Stimulated activated naive CD4-positive, alpha-beta T cell (primary cell): ENCODE results near the gene TMEM60.
"Not testable (repeated sequence)": the region's sequence is repeated elsewhere in the genome, so short reads cannot be mapped to it uniquely, and the experiment has no call there.

Experiments
- DNase-seq, 6 experiments: peaks; one replicate each; lab custom pipeline; 2025; lab: John Stamatoyannopoulos, UW

TMEM60 gene

GRCh38 chr7:77811516-77812289 is 13.5 kb upstream of the TMEM60 start:
- DNase-seq: no peak

- DNase-seq: no peak
Measured at GRCh38 chr7:77808517-77808916, 10.3 kb upstream of the TMEM60 start.

GRCh38 chr7:77806425-77806824 is 8.2 kb upstream of the TMEM60 start:
- DNase-seq: no peak

GRCh38 chr7:77802557-77803405 is 4.5 kb upstream of the TMEM60 start:
- DNase-seq: peak in 1 of 6 experiments; percentile 4

- DNase-seq: no peak
Measured at GRCh38 chr7:77800730-77801129, 2.5 kb upstream of the TMEM60 start.

GRCh38 chr7:77800158-77800557 is 1.9 kb upstream of the TMEM60 start:
- DNase-seq: no peak

GRCh38 chr7:77799078-77799964 is 1.1 kb upstream of the TMEM60 start:
- DNase-seq: peak in 4 of 6 experiments; percentile 18 to 44 (median 26)

GRCh38 chr7:77797734-77798393 is 370 bp downstream of the TMEM60 start:
- DNase-seq: peak in 1 of 6 experiments; percentile 19

- no peak for DNase-seq
Measured at GRCh38 chr7:77796960-77797359, 1.3 kb downstream of the TMEM60 start.

- no peak for DNase-seq
Measured at GRCh38 chr7:77796109-77796508, 2.1 kb downstream of the TMEM60 start.

- DNase-seq: no peak
Measured at GRCh38 chr7:77794000-77794399, 4.2 kb downstream of the TMEM60 start.

- DNase-seq: no peak
Measured at GRCh38 chr7:77791956-77792355, 6.3 kb downstream of the TMEM60 start.

- no peak for DNase-seq
Measured at GRCh38 chr7:77791336-77791735, 6.9 kb downstream of the TMEM60 start.

- no peak for DNase-seq
Measured at GRCh38 chr7:77788327-77788902, 9.8 kb downstream of the TMEM60 start.

- DNase-seq: no peak
Measured at GRCh38 chr7:77786741-77787140, 11.5 kb downstream of the TMEM60 start.

- no peak for DNase-seq
Measured at GRCh38 chr7:77786018-77786417, 12.2 kb downstream of the TMEM60 start.

- not testable (repeated sequence) for DNase-seq
Measured at GRCh38 chr7:77784426-77784825, 13.8 kb downstream of the TMEM60 start.

GRCh38 chr7:77783545-77783944 is 14.7 kb downstream of the TMEM60 start:
- no peak for DNase-seq

- no peak for DNase-seq
Measured at GRCh38 chr7:77783111-77783510, 15.1 kb downstream of the TMEM60 start.

- no peak for DNase-seq
Measured at GRCh38 chr7:77782383-77782782, 15.9 kb downstream of the TMEM60 start.

GRCh38 chr7:77778535-77778934 is 19.7 kb downstream of the TMEM60 start:
- DNase-seq: no peak
